HG03066 (cell line): ENCODE results near the gene NAA50.

Experiments
- ATAC-seq: cut with Tn5 transposase; IDR thresholded peaks from one replicate; pipeline ENCODE4 v1.9.1; 2021; ENCODE audit warnings: low read depth; ENCODE audit not compliant: unreplicated experiment

Gene NAA50

GRCh38 chr3:113695431-113695785 is 50.6 kb downstream of the NAA50 start:
- no peak for ATAC-seq

DNA sequence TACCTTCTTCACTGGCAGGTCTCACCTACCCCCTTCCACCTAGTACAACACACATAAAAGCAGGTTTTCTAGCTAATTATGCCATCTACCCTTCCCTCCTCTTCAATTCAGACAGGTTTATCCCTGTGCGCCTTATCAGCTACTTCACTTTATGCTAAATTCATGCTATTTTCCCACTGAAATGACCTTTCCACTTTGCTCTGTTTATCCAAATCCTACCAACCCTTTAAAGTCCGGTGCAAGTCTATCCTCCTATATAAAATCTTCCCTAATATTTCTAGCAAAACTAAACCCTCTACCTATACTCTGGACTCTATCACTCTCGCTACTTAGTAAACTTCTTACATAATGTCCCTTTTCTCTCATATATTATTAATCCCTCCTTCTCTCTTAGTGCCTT is 55.6 kb downstream of the NAA50 start:
- ATAC-seq: no peak

DNA sequence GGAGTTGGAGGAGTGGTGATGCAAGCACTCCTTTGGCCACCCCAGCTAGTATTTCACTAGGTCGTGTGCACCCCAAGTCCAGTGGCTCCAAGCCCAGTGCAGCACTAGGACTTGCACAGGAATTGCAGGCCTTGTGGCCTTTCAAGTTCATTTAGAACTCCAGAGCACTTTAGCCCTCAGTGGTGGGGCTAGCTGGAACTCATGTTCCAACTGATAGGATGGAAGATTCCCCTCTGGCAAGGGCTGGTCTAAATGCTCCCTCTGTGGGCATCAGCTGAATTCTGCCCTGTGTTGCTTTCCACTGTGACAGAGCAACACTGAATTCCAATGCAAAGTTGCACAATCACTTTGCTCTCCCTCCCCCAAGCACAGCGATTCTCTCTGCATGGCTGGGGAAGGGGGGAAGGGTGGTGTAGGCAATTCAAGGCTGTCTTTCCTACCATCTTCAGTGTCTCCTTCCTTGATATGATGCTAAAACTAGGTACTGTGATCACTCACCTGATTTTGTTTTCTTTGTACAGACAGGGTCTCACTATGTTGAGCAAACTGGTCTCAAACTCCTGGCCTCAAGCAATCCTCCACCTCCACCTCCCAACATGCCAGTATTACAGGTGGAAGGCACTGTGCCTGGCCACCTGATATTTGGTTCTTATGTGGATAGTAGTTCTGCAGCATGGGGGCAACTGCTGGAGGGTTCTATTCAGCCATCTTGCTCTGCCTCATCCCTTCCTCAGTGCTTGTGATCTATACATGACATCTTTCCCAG is 59.9 kb downstream of the NAA50 start:
- ATAC-seq: no peak

DNA sequence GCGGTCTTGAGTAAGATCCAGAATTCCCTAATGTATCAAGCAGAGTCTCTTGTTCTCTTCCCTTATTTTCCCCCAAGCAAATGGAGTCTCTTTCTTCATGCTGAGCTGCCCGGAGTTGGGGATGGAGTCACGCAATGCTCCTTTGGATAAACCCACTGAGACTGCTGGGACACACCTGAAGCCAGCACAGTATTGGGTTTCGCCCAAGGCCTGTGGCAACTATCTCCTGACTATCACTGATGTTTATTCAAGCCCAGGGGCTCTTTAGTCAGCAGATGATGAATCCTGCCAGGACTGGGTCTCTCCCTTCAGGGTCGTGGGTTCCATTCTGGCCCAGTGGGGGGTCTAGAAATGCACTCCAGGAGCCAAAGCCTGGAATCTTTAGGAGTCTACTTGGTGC is 60.9 kb downstream of the NAA50 start:
- no peak for ATAC-seq

- ATAC-seq: no peak
These were observed 61.7 kb downstream of the NAA50 start for GRCh38 chr3:113684271-113684819.

- no peak for ATAC-seq
These were observed 67.3 kb downstream of the NAA50 start for GRCh38 chr3:113678773-113679172.

DNA sequence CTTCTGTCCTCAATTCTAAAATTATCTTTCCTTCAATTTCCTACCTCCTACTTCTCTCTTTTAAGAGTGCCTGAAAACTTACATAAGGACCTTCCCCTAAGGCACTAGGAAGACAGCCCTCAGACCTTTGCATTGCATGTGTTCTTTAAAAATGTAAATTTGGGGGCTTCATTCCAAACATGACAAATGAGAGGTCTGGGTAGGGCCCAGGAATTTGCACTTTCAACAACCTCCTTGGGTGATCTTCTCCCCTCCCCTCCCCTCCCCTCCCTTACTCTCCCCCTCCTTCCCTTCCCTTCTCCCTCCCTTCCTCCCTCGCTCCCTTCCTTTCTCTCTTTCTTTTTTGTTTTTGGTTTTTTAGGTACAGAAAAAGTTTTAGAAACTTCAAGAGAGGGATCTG is 68.3 kb downstream of the NAA50 start:
- no peak for ATAC-seq

- ATAC-seq: no peak
These were observed 69.8 kb downstream of the NAA50 start for GRCh38 chr3:113676261-113676660.

GRCh38 chr3:113673593-113673992 is 72.5 kb downstream of the NAA50 start:
- no peak for ATAC-seq

DNA sequence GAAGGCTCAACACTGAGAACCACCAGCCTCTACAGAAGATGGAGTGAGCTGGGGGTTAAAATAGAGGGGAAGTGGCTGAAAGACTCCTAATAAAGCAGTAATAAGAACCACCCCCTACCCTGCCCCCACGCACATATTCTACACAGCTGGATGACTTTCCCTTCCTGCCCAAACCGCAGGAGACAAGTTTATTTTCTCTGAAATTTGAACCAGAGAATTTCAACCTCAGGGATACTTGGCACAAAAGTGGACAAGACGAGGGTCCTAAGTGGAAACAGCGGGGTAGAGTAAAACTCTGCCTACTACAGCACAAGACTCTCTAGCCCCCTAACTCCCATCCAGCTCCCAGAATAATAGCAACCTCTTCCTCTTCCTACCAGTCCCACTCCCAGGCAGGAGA is 78.0 kb downstream of the NAA50 start:
- ATAC-seq: no peak
